Dedifferentiated amniotic fluid mesenchymal stem cell (primary cell): ENCODE data around the gene SORCS2.

Source experiments
- DNase-seq: peaks from one replicate; pipeline ENCODE4 v3.0.0-alpha.2; 2016; ENCODE audit errors: extremely low spot score

Gene SORCS2

GRCh38 chr4:7473081-7473480, 280.7 kb downstream of the SORCS2 start:
- no peak for DNase-seq

GRCh38 chr4:7474320-7474719, 282.0 kb downstream of the SORCS2 start:
- DNase-seq: no peak

GRCh38 chr4:7475207-7475606, 282.9 kb downstream of the SORCS2 start:
- DNase-seq: no peak

GRCh38 chr4:7476820-7477219, 284.5 kb downstream of the SORCS2 start:
- DNase-seq: no peak

- DNase-seq: no peak
Measured at GRCh38 chr4:7477695-7478094, 285.4 kb downstream of the SORCS2 start.

- no peak for DNase-seq
Measured at GRCh38 chr4:7478665-7479064, 286.3 kb downstream of the SORCS2 start.

GRCh38 chr4:7480423-7480822, 288.1 kb downstream of the SORCS2 start:
- DNase-seq: no peak

- no peak for DNase-seq
Measured at GRCh38 chr4:7481227-7481626, 288.9 kb downstream of the SORCS2 start.

GRCh38 chr4:7485096-7485495, 292.8 kb downstream of the SORCS2 start:
- DNase-seq: no peak

- no peak for DNase-seq
Measured at GRCh38 chr4:7486101-7486500, 293.8 kb downstream of the SORCS2 start.

- DNase-seq: no peak
Measured at GRCh38 chr4:7487502-7487901, 295.2 kb downstream of the SORCS2 start.

- DNase-seq: no peak
Measured at GRCh38 chr4:7487998-7488671, 295.8 kb downstream of the SORCS2 start.

GRCh38 chr4:7491915-7492314, 299.6 kb downstream of the SORCS2 start:
- DNase-seq: no peak

GRCh38 chr4:7498446-7499200, 306.3 kb downstream of the SORCS2 start:
- DNase-seq: no peak

- no peak for DNase-seq
Measured at GRCh38 chr4:7499661-7500060, 307.3 kb downstream of the SORCS2 start.

GRCh38 chr4:7500404-7500803, 308.1 kb downstream of the SORCS2 start:
- no peak for DNase-seq

GRCh38 chr4:7501314-7501713, 309.0 kb downstream of the SORCS2 start:
- no peak for DNase-seq

GRCh38 chr4:7501873-7502272, 309.5 kb downstream of the SORCS2 start:
- DNase-seq: no peak

- no peak for DNase-seq
Measured at GRCh38 chr4:7503559-7504249, 311.4 kb downstream of the SORCS2 start.

GRCh38 chr4:7505116-7505900, 313.0 kb downstream of the SORCS2 start:
- no peak for DNase-seq

GRCh38 chr4:7506119-7506518, 313.8 kb downstream of the SORCS2 start:
- no peak for DNase-seq

- no peak for DNase-seq
Measured at GRCh38 chr4:7506572-7506971, 314.2 kb downstream of the SORCS2 start.
